ENCODE data around the gene MKI67. TPM values are rescaled to one million over a fixed set of nuclear protein-coding genes. Genes with fewer than 3 reads are reported as not detected.

MKI67 gene
- total and polyA plus RNA-seq, 2 of the 4 experiments (the other 2 are of a cell fraction) = 13.5 to 36.4 TPM

DNA sequence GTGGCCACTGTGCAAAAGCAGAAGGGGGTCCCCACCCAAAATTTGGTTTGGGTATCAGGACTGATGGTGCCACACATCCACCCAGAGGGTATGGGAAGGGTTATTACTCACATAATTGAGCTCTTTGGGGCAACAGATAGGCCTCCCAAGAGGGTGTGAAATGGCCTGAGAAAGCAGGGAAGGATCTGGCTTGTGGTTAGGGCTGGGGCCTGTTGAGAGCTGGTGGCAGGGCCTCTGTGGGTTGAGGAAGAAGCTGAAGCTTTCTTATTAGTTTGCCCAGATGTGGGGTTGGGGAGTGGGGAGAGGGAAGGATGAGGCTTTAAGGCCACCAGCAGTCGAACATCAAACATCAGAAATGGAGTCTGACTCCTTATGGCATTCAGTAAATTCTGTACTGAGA, 18.3 kb upstream of the MKI67 start:
- no peak overlapping the region for H4K91ac ChIP-seq (ENCODE audit: insufficient read depth, low read depth, low read length)
- H3K4me1 ChIP-seq (ENCODE audit: control insufficient read depth, insufficient read depth, low read length) = peaks cover 2% of the 10 kb centered on the region
- no peak overlapping the region for H3K18ac ChIP-seq (ENCODE audit: low read depth, low read length)
- ATAC-seq (ENCODE audit: low read depth) = no peak
- H3K79me1 ChIP-seq (ENCODE audit: low read depth in 1 of 2, low read length in 2 of 2) = no peaks in the 10 kb centered on the region
- H4K5ac ChIP-seq (ENCODE audit: low read depth, low read length) = no peak overlapping the region
- H2AFZ ChIP-seq (replicated peaks; ENCODE audit: low read length, poor library complexity) = no peak overlapping the region
- H2BK5ac ChIP-seq (ENCODE audit: low read depth, low read length, poor library complexity, severe bottlenecking) = no peak overlapping the region
- in situ Hi-C loops (cut with MboI; ENCODE audit: low sequenced_read_pairs) (no loop called here), intact Hi-C loops (cut with micrococcal nuclease) (no loop called here), dilution Hi-C loops (cut with HindIII; ENCODE audit: low sequenced_read_pairs, unreplicated experiment) (no loop called here)
- BruUV-seq (replicated peaks) = no TSS peak
- no peak overlapping the region for H2BK20ac ChIP-seq (ENCODE audit: low read depth, low read length)
- no peak overlapping the region for H3K23ac ChIP-seq (ENCODE audit: low read depth, low read length)
- no peak overlapping the region for H3K9ac ChIP-seq (ENCODE audit: low read depth, low read length)
- H4K8ac ChIP-seq (ENCODE audit: low read depth in 2 of 2, low read length in 2 of 2) = no peak overlapping the region
- no peak for DNase-seq
- H3K4ac ChIP-seq (ENCODE audit: low read depth, low read length) = no peak overlapping the region
- no peaks in the 10 kb centered on the region for H3K9me3 ChIP-seq (ENCODE audit: control insufficient read depth, insufficient read depth, low read length)
- no peak overlapping the region for H3K27ac ChIP-seq (ENCODE audit: insufficient read depth, low read length)
- H3K9me1 ChIP-seq (ENCODE audit: insufficient read depth, low read length) = no peaks in the 10 kb centered on the region
- H4K20me1 ChIP-seq (ENCODE audit: insufficient read depth, low read length) = no peaks in the 10 kb centered on the region
- no peak overlapping the region for H2AK9ac ChIP-seq (replicated peaks; ENCODE audit: low read depth, low read length, poor library complexity)
- no peak overlapping the region for H3K4me2 ChIP-seq (ENCODE audit: low read depth, low read length)
- no peak overlapping the region for H3K4me3 ChIP-seq (ENCODE audit: insufficient read depth, low read depth, low read length)
- WGBS, 2 experiments (ENCODE audit: extremely low coverage in 2 of 2, insufficient read length in 1 of 2) = no CpG with 5 or more reads among the region's 1 CpG
- H2BK120ac ChIP-seq (ENCODE audit: low read depth, low read length) = no peak overlapping the region
- no peak overlapping the region for H2BK15ac ChIP-seq (ENCODE audit: low read depth, low read length)
- ChIA-PET POLR2A (ENCODE audit: unreplicated experiment) (no interaction called here), CTCF (no interaction called here)
- no peak overlapping the region for H2AK5ac ChIP-seq (ENCODE audit: low read depth, low read length)
- TF ChIP-seq, protein P1, sequence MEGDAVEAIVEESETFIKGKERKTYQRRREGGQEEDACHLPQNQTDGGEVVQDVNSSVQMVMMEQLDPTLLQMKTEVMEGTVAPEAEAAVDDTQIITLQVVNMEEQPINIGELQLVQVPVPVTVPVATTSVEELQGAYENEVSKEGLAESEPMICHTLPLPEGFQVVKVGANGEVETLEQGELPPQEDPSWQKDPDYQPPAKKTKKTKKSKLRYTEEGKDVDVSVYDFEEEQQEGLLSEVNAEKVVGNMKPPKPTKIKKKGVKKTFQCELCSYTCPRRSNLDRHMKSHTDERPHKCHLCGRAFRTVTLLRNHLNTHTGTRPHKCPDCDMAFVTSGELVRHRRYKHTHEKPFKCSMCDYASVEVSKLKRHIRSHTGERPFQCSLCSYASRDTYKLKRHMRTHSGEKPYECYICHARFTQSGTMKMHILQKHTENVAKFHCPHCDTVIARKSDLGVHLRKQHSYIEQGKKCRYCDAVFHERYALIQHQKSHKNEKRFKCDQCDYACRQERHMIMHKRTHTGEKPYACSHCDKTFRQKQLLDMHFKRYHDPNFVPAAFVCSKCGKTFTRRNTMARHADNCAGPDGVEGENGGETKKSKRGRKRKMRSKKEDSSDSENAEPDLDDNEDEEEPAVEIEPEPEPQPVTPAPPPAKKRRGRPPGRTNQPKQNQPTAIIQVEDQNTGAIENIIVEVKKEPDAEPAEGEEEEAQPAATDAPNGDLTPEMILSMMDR (conservative IDR thresholded peaks at IDR 0.05; ENCODE audit: low read depth, low read length) = no peak
- TF ChIP-seq NFE2L2 (IDR thresholded peaks at IDR 0.05; ENCODE audit: low read depth, low read length) (no peak), ELK1 (IDR thresholded peaks at IDR 0.05; ENCODE audit: borderline replicate concordance, low read depth, low read length) (no peak), USF2 (IDR thresholded peaks at IDR 0.05; ENCODE audit: low read depth, low read length) (no peak), BHLHE40 (IDR thresholded peaks at IDR 0.05; ENCODE audit: low read depth, low read length) (no peak), MAZ (IDR thresholded peaks at IDR 0.05; ENCODE audit: borderline replicate concordance, low read depth, low read length) (no peak), POLR2A (IDR thresholded peaks at IDR 0.05; ENCODE audit: low read depth, low read length) (no peak), RCOR1 (IDR thresholded peaks at IDR 0.05; ENCODE audit: insufficient replicate concordance, low read length) (no peak), MAFK (IDR thresholded peaks at IDR 0.05; ENCODE audit: low read depth, low read length) (no peak), SMC3 (IDR thresholded peaks at IDR 0.05; ENCODE audit: low read depth, low read length) (no peak), FOS (IDR thresholded peaks at IDR 0.05; ENCODE audit: low read depth, low read length) (no peak), RFX5 (IDR thresholded peaks at IDR 0.05; ENCODE audit: low read depth, low read length) (no peak), RAD21 (IDR thresholded peaks at IDR 0.05; ENCODE audit: low read length) (no peak), MXI1 (IDR thresholded peaks at IDR 0.05; ENCODE audit: borderline replicate concordance, low read depth, low read length) (no peak), CHD1 (IDR thresholded peaks at IDR 0.05; ENCODE audit: low read depth, low read length) (no peak), CEBPB (IDR thresholded peaks at IDR 0.05; ENCODE audit: low read depth, low read length) (no peak)
- no peak overlapping the region for H3K56ac ChIP-seq (ENCODE audit: extremely low read depth, insufficient read depth, low read length)
- H3K27me3 ChIP-seq (ENCODE audit: control insufficient read depth, insufficient read depth, low read length) = peaks cover 8% of the 10 kb centered on the region
- no peaks in the 10 kb centered on the region for H3K36me3 ChIP-seq (ENCODE audit: control insufficient read depth, insufficient read depth, low read length)
- no peak overlapping the region for H3K14ac ChIP-seq (replicated peaks; ENCODE audit: low read depth, low read length)
